GM12865 (cell line): Measurements from ENCODE around the gene SFMBT2.

Source experiments
- DNase-seq: peaks from one replicate; pipeline ENCODE4 v3.0.0; 2010; ENCODE audit warnings: low read depth
- H3K4me3 ChIP-seq: 2 replicates; pipeline ENCODE4 v1.5.1; 2011; ENCODE audit warnings: mild to moderate bottlenecking, low read depth, low read length, control low read depth
- TF ChIP-seq, protein P1 (sequence below): IDR thresholded peaks from 2 replicates; pipeline ENCODE4 v1.5.1; 2011; ENCODE audit warnings: low read length, control low read depth, low read depth, inconsistent platforms; ENCODE audit not compliant: insufficient read depth; ENCODE audit errors: missing control alignments

The SFMBT2 gene

DNA sequence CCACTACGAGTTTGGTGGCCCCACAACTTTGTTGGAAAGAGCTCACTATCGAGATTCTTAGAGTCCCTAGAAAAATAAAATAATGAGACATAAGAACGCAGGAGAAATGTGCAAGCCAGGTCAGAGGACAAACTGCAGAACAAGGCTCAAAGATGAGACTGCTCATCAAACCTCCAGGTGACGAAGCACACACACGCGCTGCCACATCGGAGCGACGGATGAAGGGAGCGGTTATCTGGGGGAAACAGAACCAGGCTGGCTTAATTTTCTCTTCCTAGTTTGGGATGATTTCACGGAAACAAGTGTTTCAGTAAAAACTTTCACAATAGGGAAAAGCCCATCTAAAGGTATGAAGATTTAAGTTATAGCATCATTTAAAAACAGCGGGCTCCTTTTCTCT, 231.3 kb downstream of the SFMBT2 start:
- TF ChIP-seq, protein P1, sequence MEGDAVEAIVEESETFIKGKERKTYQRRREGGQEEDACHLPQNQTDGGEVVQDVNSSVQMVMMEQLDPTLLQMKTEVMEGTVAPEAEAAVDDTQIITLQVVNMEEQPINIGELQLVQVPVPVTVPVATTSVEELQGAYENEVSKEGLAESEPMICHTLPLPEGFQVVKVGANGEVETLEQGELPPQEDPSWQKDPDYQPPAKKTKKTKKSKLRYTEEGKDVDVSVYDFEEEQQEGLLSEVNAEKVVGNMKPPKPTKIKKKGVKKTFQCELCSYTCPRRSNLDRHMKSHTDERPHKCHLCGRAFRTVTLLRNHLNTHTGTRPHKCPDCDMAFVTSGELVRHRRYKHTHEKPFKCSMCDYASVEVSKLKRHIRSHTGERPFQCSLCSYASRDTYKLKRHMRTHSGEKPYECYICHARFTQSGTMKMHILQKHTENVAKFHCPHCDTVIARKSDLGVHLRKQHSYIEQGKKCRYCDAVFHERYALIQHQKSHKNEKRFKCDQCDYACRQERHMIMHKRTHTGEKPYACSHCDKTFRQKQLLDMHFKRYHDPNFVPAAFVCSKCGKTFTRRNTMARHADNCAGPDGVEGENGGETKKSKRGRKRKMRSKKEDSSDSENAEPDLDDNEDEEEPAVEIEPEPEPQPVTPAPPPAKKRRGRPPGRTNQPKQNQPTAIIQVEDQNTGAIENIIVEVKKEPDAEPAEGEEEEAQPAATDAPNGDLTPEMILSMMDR: no peak
- no peak overlapping the region for H3K4me3 ChIP-seq
- no peak for DNase-seq

DNA sequence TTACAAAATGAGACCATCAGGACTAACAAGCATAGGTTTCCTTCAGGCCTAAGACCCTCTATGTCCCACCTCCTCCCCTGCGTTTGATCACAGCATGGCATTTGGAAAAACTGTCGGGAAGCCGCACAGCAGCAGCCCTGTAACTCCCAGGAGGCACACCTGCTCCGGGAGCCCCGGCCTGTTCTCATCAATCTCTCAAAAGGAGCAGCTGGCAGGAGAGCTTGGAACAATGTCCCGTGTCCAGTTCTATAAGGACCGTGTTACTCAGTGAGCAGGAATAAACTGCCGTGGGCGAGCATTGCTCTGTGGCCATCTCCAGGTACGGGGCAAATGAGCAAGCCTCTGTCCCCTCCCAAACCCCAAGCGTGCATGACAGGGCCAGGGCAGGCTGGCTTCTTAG, 236.9 kb downstream of the SFMBT2 start:
- DNase-seq: no peak
- TF ChIP-seq, protein P1: no peak
- H3K4me3 ChIP-seq: no peak overlapping the region

DNA sequence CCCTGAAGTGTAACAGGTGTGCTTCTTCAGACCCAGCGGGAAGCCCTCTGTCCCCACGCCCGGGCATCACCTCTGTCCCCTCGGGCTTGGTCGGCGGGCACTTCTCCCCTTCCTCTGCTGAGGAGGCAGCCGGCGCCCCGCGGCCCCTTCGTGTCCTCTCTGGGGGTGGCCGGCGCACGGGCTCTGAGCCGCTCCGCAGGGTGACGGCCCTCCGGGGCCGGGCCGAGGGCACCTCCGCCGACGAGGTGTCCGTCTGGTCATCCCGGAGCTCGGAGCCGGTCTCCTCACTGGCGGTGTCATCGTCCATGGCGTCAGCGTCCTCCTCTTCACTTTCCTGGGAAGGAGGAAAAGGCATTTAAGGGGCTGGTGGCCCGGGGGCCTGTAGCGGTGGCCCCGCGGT, 239.0 kb downstream of the SFMBT2 start:
- no peak for DNase-seq
- TF ChIP-seq, protein P1: no peak
- H3K4me3 ChIP-seq: no peak overlapping the region

DNA sequence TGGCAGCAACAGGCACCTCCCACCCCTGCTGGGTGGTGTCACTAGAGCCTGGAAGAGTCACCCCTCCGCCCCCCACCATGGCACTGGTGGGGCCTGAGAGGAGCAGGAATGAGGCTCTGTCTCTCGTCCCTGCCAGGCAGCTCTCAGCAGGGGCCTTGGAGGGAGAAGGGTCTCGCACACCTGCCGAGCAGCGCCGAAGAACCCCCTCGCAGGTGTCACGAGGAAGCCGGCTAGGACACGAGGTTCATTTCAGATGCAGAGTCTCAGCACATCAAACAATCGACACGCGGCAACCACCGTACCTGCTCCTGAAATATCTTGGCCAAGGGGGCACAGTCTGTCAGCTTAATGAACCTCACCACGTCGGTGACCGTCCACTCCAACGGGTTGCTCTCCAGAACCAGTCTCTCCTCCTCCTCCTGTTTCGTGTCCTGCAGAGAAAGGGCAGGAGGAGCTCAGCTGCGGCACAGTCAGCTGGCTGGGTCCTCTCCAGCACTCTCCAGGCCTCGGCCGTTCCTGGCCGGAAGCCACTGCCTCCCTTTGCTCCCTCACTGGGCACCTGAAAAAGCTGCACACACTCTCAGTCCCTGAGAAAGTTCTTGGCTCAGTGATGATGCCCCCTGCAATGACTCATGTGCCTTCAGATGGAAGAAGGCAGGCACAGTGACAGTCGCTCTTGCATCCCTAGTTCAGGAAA, 240.1 kb downstream of the SFMBT2 start:
- H3K4me3 ChIP-seq: no peak overlapping the region
- no peak for DNase-seq

DNA sequence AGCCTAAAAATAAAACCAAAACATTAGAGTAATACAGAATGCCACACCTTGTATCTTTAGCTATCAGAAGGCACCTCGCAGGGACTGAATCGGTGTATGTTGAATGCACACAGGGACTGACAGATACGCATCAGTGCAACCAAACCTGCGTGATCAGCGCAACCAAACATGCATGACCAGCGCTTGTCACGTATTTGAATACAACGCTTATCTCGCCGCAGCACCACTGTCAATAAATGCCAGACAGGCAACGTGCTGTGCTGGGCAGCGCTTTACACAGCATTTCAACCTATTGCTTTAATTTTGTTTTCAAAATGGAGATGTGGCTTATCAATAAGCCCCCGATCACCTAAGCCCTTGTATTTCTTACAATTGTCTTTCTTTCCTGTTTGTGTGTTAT, 242.4 kb downstream of the SFMBT2 start:
- TF ChIP-seq, protein P1: no peak

More for the DNA sequence above, 240.1 kb downstream of the SFMBT2 start:
- TF ChIP-seq, protein P1: no peak

DNA sequence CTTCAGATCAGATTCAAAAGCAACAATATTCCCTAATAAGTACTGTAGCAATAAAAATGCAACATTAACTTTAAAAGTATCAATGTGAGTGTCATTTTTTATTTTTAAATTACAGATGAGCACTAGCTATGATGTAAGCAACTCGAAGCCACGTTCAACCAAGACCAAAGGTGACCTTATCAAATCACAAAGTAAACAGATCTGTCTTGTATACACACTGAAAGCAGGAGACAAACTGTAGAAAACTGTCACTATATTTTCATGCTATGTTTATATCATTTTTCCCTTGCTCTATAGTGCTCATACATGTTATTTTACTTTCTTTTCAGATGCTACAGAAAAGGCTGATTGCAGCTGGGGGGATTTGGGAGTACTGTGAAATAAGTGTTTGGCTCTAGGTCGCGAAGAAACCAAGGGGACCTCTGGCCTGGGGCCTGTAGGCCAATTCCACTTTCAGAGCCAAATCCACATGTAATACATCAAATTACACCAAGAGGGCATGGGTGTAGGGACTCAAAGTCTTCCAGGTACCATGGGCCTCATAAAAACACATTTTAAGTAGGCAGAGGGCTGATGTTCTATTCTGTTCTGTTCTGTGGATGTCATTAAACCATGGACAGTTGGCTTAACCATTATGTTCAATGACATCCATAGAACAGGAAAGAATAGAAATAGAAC, 245.2 kb downstream of the SFMBT2 start:
- no peak for DNase-seq
- no peak overlapping the region for H3K4me3 ChIP-seq
- TF ChIP-seq, protein P1: no peak

More for the DNA sequence above, 242.4 kb downstream of the SFMBT2 start:
- no peak for DNase-seq
- no peak overlapping the region for H3K4me3 ChIP-seq
